Stimulated activated CD8-positive, alpha-beta memory T cell treated with anti-CD3 and anti-CD28 coated beads, Interleukin-12 subunit alpha, Interleukin-12 subunit beta, amount 100 ng/mL, for 1 hour (primary cell): ENCODE measurements around the gene ROBO2.

Experiments used
- DNase-seq: peaks from one replicate; pipeline ENCODE4 v3.0.0-alpha.2; 2020; ENCODE audit warnings: low read depth

The ROBO2 gene

GRCh38 chr3:77189258-77189657, 149.4 kb downstream of the ROBO2 start:
- no peak for DNase-seq

GRCh38 chr3:77189684-77190083, 149.8 kb downstream of the ROBO2 start:
- no peak for DNase-seq

- DNase-seq = no peak
Observed at GRCh38 chr3:77190374-77190773, 150.5 kb downstream of the ROBO2 start.

DNA sequence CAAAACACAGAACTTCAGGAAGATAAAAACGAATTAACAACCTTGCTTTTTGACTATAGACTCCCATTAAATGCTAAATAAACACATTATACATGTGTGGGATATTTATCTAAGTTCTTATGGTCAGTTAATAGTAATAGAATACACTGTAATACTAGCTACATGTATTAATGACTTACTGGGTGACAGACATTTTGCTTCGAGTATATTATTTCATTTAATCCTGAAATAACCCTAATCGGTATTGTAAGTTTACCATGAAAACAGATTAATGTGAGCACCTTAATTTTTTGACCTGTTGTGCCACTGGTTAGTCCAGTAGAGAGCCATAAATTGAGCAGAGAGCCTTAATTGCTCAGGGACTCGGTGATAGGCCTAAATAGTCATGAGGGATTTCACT, 151.1 kb downstream of the ROBO2 start:
- no peak for DNase-seq

- no peak for DNase-seq
Observed at GRCh38 chr3:77191640-77192039, 151.7 kb downstream of the ROBO2 start.

- DNase-seq = no peak
Observed at GRCh38 chr3:77195766-77196545, 156.1 kb downstream of the ROBO2 start.

DNA sequence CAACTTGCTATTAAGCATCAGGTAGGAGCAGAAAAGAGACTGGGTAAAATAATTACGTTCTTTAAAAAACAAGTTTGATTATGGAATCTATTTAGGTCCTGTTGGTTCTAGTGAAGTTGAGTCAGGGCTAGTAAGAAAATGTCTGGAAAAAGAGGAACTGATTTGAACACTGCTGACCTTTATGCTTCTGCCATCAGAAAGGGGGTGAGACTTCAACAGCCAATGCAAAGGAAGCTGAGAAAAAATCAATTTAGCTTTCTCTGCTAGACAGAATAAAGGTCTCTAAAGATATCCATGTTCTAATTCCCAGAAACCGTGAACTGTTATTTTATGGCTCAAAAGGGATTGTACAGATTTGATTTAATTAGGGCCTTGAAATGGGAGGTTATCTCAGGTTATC, 157.5 kb downstream of the ROBO2 start:
- no peak for DNase-seq

- DNase-seq = no peak
Observed at GRCh38 chr3:77203851-77204250, 164.0 kb downstream of the ROBO2 start.

GRCh38 chr3:77204788-77205187, 164.9 kb downstream of the ROBO2 start:
- no peak for DNase-seq

DNA sequence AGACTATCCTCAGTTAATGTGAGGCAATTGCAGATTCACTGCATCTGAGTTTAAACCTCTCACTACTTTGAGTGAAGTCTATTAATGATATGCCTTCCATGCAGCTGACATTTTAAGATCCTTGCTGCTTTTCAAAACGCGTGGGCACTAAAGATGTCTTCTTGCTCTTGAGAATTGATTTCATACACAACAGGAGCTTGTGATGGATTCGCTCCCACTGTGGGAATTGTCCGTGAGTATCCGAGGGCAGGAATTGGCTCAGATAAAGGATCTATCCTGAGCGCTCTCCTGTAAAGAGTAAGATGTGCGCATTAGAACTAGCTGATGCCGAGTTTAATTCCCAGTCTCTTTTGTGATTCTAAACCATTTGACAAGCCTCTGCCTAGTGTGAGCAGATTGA, 167.9 kb downstream of the ROBO2 start:
- no peak for DNase-seq

- DNase-seq = no peak
Observed at GRCh38 chr3:77222701-77223100, 182.8 kb downstream of the ROBO2 start.

GRCh38 chr3:77227567-77227966, 187.7 kb downstream of the ROBO2 start:
- DNase-seq = no peak

DNA sequence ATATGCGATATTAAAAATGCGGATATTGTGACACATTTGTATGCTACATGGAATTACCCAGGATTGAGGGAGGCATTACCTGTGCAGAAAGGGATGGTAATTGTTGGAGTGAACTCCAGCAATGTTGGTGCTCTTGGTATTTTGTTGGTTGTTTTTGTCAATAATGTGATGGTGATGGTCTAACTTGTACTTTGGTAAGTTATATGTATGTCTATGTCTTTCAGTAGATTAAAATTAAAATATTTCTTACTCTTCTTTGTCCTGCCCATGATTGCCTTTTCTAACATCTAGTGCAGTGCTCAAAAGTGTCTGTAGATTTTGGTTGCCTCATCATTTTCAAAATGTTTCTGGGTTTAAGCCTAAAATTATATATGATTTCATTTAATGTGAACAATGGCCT, 192.7 kb downstream of the ROBO2 start:
- no peak for DNase-seq

- no peak for DNase-seq
Observed at GRCh38 chr3:77234004-77234403, 194.1 kb downstream of the ROBO2 start.

DNA sequence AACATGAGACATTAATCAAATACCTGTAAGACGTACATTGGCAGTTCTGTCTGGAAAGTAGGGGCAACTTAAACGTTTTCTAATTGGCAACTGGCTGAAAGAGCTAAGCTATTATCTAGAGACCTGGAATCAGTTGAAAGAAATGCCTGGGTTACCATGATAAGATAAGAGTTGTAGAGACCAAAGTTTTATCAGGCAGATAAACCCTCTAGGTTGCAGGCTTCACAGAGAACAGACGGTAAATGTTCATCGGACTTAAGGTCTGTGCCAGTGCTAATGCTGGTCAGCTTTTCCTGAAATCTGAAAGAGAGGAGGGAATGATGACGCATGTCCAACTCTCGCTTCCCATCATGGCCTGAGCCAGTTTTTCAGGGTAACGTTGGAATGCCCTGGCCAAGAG, 196.2 kb downstream of the ROBO2 start:
- DNase-seq = no peak

DNA sequence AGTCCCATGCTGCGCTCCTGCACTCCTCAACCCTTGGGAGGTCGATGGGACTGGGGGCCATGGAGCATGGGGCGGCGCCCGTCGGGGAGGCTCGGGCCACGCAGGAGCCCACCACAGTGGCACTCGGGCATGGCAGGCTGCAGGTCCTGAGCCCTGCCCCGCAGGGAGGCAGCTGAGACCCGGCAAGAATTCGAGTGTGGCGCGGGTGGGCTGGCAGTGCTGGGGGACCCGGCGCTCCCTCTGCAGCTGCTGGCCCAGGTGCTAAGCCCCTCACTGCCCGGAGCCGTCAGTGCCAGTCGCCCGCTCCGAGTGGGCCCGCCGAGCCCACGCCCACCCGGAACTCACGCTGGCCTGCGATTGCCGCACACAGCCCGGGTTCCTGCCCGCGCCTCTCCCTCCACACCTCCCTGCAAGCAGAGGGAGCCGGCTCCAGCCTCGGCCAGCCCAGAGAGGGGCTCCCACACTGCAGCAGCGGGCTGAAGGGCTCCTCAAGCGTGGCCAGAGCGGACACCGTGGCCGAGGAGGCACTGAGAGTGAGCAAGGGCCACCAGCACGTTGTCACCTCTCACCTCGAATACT, 200.3 kb downstream of the ROBO2 start:
- DNase-seq = no peak

DNA sequence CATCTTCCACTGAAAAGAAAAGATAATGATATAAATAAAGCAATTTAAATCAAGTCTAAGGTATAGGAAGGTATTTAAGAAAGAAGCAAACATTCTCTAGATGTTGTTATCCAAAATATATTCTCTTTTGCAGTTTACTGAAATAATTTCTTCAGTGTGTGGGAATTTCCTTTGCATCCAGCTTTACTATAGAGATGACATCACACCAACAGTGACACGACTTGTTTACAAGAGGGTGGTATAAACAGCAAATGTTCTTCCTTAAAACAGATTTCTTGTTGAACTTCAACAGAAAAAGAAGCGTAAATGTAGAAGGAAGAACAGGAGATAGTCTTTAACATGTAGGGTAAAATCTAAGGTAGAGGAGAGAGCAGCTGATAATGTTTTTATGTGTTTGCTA, 202.5 kb downstream of the ROBO2 start:
- DNase-seq = no peak

DNA sequence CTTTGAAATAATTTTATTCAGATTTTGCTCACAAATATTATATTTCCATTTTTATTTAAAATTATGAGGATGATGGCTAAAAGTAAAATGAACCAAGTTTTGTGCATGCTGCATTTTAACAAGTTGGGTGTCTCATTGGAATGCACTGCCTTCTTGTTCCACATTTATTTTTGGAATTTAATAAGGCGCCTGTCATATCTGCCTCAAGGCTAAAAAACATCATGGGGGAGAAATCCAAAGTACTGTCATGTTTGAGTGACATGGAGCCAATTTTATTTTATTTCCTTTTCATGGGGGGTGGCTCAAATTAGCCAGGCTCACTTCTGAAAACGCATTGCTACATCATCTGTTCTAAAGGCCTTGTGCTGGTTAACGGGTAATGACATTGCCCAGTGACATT, 205.1 kb downstream of the ROBO2 start:
- no peak for DNase-seq

DNA sequence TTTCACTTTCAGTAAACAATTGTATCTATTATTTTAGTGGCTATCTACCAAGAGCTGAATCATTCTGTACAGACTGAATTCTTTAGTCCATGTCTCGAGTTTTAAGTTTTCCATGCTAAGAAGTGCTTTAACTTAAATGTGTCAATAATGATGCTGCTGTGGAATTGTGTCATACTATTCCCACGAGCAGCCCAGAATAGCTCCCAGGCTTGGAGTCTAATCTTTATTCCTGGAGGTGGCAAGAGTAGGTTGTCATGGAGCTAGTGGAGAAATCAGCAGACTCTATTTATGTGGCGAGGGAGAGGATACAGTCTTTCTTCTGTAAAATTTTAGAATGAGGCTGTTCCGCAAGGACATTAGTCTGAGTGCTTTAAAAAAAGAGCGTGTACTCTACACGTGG, 207.2 kb downstream of the ROBO2 start:
- no peak for DNase-seq

- no peak for DNase-seq
Observed at GRCh38 chr3:77247817-77248216, 207.9 kb downstream of the ROBO2 start.

- DNase-seq = no peak
Observed at GRCh38 chr3:77248420-77248819, 208.5 kb downstream of the ROBO2 start.

- no peak for DNase-seq
Observed at GRCh38 chr3:77251136-77251535, 211.2 kb downstream of the ROBO2 start.

DNA sequence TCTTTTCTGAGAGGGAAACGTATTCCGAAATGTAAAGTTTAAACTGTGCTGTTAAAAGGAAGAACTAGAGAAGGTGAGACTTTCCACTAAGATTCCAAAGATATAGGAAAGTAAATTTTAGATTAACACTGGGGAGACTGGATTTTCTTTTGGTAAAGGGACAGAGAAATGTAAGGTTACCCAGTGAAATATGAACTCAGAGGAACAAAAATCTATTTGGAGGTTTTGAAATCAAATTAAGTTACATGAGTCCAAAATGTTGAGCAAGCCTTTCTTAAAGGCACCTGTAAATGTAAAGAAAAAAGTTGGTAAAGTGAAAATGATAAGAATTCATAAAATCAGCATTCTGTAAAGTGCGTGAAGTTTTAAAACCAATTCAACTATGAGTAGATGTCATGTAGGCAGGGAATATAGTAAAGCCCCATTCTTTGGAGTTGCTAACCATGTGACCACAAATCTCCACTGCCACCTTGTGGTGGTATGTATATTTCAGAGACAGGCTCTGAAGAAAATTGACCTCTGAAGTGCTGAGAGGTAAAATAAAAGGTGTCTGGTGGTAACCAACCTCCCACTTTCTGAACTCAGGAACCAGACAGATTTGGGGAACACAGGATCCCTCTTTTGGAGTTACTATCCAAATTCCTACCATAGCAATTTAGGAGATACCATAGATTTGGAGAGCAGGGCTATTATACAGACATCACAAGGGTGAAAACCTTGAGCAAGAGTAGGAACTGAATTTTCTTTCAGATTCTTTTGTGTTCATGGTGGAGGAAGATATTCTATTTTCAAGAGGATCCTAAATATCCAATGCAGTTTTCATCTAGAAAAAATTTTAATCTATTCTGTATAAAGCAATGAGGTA, 215.3 kb downstream of the ROBO2 start:
- no peak for DNase-seq
